Measurements from ENCODE around the gene ZDBF2.
"Not testable (repeated sequence)": the region's sequence is repeated elsewhere in the genome, so short reads cannot be mapped to it uniquely, and the experiment has no call there.

Gene ZDBF2

GRCh38 chr2:206336861-206337260 is 62.4 kb downstream of the ZDBF2 start:
- no peak for DNase-seq

- no peak for DNase-seq
These were observed 63.5 kb downstream of the ZDBF2 start for GRCh38 chr2:206337956-206338355.

DNA sequence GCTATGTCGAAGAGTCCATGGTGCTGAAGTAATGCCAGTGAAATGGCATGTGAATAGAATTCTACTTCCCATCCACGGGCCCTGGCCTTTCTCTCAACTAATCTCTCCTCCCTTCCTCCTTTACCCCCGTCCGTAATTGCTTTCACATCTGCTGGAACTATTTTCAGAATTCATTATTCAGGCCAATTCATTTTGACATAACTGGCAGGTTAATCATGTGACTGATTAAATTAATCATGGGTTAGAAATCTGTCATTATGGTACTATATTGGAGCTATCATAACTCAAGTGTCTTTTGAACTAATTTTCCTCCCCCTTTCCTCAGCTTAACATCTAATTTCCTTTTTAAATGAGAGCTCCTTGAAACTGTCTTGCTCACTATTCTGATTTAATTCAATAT is 66.9 kb downstream of the ZDBF2 start:
- DNase-seq, result no peak

- no peak for DNase-seq
These were observed 68.7 kb downstream of the ZDBF2 start for GRCh38 chr2:206343144-206343543.

DNA sequence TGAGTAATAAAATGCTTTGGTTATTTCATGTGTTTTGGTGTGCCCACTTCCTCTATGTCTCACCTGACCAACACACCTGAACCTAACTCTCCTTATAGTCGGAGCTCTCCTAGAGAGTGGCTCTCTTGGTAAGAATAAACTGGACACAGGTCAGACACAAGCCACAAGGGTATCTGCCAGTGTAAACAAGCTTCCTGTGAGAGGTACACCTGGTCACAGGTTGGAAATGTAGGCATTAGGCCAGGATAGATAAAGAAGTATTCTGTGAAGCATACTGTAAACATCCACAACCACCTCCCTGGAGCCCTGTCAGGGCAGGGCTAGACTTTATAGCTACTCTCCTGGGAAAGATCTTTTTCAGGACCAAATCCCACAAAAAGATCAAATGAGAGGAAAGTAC is 69.4 kb downstream of the ZDBF2 start:
- no peak for DNase-seq

DNA sequence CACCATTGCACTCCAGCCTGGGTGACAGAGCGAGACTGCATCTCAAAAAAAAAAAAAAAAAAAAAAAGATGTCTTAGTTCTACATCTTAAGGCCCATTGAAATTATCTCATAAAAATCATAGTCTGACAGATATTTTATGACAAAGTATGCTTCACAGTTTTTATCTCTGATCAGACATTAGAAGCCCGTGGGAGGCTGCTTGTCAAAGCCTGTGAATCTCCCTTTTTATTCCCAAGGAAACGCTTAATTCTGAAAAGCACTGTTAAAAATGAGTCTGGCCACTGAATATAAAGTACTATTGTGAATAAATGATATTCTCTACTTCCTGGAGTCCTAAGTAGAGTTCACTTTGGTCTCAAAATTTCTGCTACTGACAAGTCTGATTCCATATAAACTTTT is 71.1 kb downstream of the ZDBF2 start:
- no peak for DNase-seq

GRCh38 chr2:206349375-206349774 is 74.9 kb downstream of the ZDBF2 start:
- no peak for DNase-seq

- DNase-seq, result no peak
These were observed 78.1 kb downstream of the ZDBF2 start for GRCh38 chr2:206352571-206352970.

GRCh38 chr2:206353685-206354084 is 79.2 kb downstream of the ZDBF2 start:
- DNase-seq, result no peak

GRCh38 chr2:206354129-206354528 is 79.7 kb downstream of the ZDBF2 start:
- no peak for DNase-seq

DNA sequence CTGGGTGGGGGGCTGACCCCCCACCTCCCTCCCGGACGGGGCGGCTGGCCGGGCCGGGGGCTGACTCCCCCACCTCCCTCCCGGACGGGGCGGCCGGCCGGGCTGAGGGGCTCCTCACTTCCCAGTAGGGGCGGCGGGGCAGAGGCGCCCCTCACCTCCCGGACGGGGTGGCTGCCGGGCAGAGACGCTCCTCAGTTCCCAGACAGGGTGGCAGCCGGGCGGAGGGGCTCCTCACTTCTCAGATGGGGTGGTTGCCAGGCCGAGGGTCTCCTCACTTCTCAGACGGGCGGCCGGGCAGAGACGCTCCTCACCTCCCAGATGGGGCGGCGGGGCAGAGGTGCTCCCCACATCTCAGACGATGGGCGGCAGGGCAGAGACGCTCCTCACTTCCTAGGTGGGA is 82.4 kb downstream of the ZDBF2 start:
- DNase-seq, result not testable (repeated sequence)

DNA sequence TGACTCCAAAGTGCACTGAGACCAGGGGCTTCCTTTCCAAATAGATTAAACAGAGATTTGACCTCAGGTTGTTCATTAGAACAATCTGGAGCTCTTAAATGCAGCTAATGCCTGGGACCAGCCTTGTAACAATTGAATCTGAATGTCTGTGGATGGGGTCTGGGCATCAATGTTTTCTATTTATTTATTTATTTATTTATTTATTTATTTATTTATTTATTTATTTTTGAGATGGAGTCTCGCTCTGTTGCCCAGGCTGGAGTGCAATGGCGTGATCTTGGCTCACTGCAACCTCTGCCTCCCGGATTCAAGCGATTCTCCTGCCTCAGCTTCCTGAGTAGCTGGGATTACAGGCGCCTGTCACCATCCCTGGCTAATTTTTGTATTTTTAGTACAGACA is 86.4 kb downstream of the ZDBF2 start:
- DNase-seq, result not testable (repeated sequence)

- DNase-seq, result no peak
These were observed 87.1 kb downstream of the ZDBF2 start for GRCh38 chr2:206361407-206362045.
